Astrocyte of the hippocampus (primary cell): ENCODE data around the gene GALNT2.

Experiments used
- DNase-seq: peaks from one replicate; pipeline ENCODE4 v3.0.0; 2011; ENCODE audit warnings: low read depth, low spot score

Gene GALNT2

DNA sequence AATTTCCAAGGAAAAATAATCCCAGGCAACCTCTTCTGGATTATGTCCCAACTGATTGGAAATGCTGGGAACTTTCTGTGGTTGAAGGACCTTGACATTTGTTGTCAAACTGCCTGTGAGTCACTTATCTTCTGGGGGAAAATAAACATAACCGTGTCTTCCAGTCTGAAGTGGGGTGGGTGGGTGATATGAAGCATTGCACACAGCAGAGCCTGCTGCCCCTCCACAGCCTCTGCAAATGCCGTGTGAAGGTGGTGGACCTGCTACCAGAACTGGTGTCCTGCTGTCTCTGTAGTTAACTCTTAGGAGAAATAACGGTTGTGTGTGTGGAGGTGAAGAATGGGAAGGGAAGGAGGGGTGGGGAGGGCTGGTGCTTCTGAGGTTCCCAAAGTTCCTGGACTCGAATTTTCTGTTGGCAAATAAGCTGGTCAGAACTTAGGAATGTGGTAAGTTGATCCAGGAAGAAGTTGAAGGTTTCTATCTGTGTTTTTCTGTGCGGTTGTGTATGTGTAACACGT is 23.2 kb downstream of the GALNT2 start:
- DNase-seq = peak; percentile 71

DNA sequence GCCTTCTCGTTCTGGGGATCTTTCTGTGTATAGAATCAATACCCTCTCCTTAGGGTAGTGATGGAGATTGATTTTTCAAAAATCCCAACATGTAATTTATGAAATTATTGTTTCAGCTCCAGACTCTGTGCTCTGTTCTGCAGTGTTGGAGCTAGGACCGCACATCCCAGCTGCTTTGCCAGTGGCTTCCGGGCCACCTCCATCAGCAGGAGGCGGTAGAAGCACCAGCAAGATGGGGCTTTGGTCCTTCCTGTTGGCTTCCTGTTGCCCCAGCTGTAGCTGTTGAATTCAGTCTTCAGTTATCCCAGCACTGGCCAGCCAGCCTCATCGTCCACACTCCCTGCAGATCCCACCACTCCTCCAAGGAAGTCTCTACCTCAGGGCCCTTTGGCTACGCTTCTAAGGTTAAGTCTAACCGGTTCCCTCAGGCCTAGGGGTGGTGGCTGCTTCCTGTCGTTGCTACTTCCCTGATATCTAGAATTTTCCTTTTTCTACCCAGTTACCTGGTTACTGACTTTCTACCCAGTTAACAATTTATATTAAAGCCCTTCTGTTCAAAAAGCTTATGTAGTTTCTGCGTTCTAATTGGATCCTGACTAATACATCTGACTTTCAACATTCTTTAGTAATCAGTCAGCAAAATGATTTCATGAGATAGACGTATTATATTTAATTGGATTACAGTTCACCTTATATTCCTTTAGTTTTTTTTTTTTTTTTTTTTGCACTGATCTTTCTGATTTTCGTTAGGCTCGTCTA is 24.6 kb downstream of the GALNT2 start:
- DNase-seq = no peak

DNA sequence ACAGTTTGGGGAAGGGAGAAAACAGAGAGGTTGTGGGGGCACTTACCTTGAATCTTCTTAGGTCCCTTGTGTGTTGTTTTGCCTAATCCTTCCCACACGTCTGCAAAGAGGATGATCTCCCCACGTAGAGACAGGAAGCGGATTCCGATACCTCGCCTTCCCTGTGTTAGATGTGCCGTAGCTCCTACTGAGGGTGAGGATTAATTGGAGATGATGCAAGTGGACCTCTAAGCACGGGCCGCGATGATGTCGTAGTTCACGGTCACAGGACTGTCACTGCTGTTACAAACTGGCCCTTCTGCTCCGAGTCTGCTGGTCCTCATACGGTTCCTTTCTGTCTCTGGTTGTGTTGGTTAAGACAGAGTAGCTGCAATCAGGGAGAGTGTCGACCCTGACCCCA is 27.7 kb downstream of the GALNT2 start:
- DNase-seq = no peak

DNA sequence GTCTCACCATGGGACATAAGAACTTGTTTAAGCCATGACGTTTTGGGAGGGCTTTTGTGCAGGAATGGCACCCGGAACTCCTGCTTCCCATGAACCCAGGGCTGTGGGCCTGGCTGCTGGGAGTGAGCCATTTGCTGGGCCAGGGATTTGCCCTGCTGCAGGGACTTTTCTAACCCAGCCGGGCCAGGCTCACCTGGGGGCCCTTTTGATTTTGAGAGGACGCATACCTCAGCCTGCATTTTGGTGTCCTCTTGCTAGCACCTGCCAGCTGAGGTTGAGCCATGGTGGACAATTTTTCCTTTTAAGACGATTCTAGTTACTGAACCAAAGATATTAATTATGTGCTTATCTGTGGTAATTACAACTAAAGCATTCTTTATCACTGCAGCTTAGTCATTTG is 28.9 kb downstream of the GALNT2 start:
- no peak for DNase-seq

DNA sequence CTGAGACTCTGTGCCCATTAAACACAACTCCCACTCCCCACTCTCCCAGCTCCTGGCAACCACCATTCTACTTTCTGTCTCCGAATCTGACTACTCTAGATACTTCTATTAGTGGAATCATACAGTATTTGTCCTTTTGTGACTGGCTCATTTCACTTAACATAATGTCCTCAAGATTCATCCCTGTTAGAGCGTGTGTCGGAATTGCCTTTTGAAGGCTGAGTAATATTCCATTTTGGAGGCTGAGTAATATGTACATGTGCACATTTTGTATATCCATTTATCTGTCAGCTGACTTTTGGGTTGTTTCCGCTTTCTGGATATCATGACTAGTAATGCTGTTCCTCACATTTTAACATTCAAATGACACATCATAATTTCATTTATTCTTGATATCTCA is 30.3 kb downstream of the GALNT2 start:
- DNase-seq = no peak

DNA sequence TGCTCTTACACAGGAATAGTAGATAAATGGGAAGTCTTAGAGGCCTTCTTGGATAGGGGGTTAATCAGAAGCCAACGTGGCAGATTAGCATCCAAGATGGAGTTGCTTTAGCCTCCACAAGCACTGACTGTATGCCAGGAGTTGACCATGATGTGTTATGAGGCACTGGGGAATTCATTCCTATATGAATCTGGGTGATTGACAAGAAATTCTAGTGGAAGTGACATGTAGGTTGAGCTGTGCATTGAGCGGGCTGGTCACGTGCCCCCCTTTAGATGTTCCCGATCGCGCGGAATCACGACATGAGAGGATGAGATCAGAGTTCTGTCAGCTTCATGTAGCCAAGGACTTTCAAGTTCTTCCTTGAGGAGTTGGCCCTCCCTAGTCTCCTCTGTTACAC is 31.7 kb downstream of the GALNT2 start:
- no peak for DNase-seq

DNA sequence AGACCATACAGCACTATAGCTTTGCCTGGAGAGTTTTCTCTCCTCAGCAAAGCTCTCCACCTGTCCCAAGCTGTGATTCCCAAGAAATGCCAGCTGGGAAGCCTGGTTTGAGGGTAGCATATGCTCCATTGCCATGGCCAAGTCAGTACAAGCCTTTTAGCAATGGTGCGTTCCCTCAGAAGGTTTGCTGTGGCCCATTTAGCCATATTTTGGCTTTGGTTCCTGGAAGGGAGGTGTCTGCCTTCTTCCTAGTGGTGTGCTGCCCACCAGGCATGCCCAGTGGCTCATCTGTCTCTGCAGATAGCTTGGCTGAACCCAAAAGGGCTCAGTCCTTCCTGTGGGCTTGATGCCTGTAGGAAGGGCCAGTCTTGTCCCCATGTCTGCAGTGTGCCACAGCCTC is 32.4 kb downstream of the GALNT2 start:
- DNase-seq = no peak

DNA sequence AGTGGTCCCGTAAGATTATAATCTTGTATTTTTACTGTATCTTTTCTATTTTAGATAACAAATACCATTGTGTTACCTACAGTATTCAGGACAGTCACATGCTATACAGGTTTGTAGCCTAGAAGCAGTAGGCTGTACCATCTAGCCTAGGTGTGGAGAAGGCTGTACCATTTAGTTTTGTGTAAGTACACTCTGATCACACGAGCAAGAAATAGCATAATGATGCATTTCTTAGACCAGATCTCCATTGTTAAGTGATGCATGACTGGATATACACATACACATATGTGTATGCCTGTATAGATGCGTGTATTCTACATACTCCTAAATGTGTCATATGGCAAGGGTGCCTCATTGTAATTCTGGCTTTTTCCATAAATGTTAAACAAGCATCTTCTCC is 33.9 kb downstream of the GALNT2 start:
- no peak for DNase-seq

DNA sequence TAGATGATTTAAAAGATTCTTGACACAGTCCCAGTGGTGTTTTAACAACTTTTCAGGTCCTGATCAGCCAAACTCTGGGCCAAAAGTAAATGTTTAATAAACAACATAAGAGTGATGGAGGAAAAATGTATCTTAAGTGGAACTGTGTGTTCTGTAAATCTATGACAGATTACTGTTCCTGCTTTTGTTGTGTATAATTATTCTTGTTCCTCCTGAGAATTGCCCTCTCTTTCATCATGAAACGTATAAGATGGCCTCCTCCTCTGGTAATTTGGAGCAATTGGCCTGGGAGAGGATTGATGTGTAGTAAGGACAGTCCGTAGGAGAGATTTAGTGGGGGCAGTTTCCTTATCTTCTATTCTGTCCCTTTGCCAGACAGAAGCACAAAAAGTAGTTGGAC is 34.5 kb downstream of the GALNT2 start:
- no peak for DNase-seq

DNA sequence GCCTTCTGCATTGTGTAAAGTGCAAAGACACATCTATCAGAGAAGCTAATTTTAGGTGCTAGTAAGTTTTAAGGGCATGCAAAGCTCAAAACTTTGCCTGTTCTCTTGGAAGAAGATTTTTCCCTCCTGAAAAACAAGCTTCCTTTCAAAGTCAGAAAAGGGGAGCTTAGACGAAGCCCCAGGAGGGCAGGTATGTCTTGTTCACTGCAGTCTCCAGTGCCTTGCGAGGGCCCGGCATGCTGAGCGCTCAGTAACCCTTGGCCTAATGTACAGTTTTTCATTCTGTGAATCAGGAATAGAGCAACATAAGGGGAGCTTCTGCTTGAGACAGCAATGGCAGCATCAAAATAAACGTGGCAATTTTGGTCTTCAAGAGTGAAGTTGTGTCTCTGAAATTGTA is 35.0 kb downstream of the GALNT2 start:
- DNase-seq = no peak

DNA sequence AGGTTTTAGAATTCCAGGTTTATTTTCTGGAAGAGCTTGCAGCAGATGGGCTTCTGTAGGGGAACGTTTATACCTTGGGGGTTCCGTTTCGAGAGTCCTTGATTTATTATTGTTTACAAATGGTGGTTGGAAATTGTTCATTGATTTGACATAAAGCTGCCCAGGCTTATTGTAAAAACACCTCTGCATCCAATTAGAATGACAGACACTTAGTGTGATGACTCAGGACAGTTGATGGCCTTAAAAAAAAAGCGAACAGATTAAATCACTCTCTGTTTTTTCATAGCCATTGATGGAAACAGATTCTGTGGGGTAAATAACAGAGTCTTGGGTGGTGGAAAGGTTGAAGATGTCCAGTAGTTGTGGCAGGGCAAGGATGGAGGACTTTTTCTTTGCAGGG is 35.4 kb downstream of the GALNT2 start:
- no peak for DNase-seq

DNA sequence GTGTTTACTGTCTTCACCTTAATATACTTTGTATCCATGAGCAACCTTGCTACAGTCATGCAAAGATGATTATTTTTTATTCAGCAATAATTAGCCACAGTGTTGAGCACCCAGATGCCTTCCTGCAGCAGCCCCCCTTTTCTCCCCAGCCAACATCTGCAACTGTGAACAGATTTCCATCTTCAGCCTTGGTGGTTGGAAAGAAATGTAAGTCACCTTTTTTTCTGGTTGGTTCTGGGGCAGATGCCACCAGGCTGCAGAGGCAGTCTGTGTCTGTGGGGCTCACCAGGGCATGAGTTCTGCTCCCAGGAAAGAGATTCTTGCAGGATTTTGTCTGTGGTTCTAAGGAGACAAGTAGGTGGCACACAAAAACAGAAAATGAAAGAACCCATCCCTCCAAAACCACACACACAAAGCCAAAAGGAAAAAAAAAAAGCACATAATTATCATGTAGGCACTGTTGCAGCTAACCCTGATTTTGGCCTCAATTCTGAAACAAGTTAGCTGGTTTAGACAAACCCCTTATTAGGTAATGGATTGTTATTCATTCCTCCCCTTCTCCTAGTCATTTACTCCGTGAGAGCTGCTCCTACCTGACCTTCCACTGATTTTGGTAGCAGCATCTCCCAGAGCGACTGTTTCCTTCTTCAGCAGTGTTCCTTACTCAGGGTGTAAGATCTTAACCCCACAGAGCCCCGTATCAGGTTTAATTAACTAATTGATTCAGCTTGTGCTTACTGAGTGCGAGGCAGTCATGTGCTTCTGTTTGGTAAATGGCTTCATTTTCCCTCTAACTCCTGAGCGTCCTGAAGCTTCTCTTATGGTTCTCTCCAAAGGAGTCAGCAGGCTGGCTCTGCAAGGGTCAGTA is 36.5 kb downstream of the GALNT2 start:
- no peak for DNase-seq

DNA sequence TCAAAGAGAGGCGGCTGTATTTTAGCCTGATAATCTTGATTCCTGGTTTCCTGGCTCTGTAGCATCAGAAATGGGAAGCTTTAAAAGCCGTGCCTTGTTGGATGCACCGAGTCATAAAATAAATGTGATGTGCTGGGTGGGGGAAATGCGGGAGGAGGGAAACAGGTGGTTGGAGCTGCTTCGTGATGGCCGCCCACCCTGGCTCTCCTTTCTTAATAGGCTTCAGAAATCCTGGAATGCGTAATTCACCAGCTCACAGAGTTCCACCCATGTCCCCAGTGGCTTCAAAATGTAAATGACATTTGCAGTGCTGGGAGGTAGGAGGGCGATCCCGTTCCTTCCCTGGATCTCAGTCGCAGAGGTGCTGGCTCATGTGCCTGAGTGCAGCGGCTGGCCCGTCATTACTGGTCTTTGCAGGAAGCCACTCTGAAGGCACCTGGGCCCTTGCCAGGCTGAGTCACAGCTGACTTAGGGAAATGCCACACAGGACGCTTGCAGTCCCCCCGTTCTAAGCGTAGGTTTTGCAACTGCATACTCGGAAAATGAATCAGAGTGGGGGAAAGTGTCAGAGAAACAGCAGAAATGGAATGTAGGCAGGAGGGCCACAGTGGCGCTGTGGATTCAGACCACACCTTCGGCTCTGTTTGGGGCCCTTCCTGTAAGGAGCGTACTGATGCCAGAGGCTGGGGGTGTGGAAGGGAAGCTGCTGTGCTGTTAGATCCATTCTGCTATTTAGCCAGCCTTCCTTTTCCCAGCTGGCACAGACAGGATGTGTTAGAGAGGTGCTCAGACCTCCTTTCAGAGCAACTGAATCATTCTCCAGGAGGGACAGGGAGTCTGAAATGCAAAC is 37.6 kb downstream of the GALNT2 start:
- DNase-seq = peak; percentile 99

DNA sequence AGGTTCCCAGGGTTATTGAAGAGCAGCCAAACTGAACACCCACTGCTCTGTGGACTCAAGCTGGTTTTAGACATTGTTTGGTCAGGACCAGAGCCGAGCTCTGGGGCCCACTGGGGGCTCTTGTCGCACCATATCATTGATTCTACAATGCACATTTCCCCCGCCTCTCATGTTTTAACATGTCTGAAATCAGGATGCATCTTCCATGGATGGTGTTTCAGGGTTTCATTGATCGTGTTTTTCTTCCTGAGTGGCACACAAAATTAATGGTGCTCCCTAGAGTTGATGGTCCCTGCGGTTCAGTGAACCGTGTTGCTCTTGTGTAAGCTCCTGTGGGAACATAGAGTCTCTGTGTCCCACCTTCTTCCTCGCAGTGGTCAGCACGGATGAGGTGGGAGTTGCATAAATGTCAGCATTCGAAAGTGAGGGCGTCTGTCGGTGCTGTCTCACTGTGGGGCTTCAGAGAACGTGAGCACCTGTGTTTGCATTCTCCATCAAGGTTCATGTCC is 38.3 kb downstream of the GALNT2 start:
- DNase-seq = no peak

DNA sequence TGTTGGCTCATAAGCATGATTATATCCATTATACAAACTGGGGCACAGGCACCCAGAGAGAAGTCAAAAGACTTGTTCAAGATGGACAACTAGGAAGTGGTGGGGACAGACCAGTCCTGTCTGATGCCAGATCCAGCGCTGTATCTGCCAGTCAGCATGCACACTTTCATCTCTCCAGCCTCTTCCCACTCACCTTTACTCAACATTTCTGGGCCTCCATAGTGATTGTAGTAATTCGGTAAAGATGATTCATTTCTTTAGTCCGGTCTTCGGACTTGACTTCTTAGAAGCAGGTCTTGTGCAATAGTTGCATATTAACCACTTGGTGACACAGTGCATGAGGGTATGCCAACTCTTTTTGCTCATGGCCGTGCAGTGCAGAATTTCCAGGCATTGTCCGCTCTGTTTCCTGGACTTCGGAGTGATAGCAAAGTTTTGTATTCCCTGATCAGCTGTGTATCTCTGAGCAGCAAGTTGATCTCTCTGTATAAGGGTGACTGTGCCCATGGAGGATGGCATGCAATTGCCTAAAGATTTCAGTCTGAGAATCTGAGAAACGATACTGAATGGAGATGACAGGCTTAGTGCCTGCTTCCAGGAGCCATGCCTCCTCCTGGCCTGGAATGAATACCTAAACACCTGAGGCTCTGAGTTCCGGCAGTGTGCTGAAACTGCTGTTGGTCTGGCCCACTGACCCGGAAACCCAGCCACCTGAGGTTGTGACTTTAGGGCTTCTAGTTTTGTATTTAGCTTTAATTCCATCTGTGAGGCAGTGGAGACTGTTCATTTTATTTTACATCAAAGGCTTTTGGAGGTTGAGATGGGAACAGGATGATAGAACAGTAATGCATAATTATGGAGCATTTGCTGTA is 39.0 kb downstream of the GALNT2 start:
- DNase-seq = peak; percentile 62

DNA sequence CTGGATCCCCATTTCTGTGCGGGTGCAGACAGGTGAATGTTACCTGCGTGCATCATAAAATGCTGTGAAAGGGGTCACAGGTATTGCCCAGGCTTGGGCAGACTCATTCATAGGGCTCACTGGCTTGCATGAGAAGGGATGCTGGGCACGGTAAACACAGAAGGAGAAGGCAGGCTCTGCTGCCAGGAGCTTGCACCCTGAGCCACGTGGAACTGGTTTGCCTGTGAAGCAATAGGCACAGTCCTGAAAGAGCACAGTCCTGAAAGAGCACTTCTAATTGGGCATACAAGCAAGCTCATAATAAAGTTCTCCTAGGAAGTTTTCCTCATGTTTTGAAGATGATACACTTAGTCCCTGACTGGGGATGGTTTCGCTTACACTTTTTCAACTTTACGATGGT is 40.9 kb downstream of the GALNT2 start:
- no peak for DNase-seq

DNA sequence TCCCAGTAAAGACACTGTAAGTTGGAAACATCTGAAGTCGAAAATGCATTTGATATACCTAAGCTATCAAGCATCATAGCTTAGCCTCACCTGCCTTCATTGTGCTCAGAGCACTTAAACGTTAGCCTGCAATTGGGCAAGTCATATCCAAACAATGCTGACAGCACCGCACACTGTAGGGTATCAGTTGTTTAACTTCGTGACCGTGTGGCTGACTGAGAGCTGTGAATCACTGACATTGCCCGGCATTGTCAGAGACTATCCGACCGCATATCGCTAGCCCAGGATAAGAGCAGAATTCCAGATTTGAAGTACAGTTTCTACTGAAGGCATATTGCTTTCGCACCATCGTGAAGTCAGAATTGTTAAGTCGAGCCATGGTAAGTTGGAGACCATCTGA is 41.5 kb downstream of the GALNT2 start:
- no peak for DNase-seq

DNA sequence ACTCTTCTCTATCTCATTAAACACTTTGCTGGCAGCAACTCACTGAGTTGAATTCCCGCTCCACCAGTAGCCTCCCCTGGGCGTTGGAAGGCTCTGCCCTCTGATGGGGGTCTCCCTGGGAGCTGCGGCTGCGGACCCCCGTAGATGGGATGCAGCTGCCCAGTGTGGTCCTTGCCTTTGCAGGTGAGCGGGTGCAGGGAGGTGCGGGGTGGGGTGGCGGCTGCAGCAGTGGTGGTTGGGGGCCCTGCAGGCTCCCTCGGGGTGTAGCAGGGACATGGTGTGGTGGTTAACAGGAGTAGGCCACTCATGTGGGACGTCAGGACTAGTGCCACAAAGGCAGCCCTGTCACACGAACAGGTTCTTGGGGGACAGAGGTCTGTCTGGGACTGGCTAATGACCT is 42.0 kb downstream of the GALNT2 start:
- DNase-seq = no peak

DNA sequence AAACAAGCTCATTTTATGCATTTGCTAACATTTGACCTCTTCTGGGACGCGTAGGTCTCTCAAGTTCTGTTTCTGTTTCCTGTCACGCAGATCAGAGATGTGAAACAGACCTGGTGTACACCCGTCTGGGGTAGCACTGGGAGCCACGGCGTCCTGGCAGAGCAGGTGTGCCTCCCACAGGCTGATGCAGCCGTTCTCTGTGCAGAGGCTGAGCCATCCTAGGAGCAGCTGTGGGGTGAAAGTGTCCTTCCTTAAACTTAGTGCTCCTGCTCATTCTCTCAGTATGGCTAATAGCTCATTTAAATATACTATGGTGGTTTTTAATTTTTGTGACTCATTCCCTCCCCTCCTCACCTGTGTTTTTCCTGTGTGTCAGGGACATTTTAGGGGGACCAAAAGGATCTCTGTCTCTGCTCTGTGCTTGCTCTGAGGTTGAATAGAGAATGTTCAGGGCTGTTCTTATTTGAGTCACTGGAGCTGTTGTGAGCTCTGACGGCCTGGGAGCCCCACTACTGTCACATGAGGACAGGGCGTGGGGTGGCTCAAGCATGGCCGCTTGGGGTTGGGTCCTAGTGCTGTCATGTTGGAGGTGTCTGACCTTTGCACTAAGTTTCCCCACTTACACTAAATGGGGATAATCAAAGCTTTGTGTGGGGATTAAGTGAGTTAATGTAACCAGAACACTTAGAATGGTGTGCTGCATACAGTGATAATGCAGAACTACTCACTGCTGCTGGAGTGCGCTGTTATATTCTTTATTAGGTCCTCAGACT is 43.0 kb downstream of the GALNT2 start:
- no peak for DNase-seq

DNA sequence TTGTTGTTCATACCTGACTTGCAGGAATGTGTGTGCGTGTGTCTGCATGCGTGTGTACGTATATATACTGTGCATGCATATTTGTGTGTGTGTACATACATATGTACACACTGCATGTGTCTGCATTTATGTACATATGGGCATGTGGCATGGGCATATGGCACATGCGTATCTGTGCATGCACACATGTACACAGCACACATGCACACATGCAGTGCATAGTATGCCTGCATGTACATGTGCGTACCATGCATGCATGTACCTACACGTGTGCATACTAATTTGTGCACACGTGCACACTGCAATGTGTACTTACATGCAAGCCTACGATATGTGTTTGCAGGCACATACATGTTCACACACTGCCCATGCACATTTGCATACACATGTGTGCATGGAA is 43.9 kb downstream of the GALNT2 start:
- DNase-seq = no peak
